A673 (cell line): ENCODE data around the gene SLC7A10.

Source experiments
- CTCF ChIP-seq: fragments of 300-800, 200-600 bp; sonication (generic); conservative IDR thresholded peaks from 2 replicates; pipeline ENCODE4 v1.5.1; 2017; ENCODE audit warnings: low read depth, mild to moderate bottlenecking, antibody characterized with exemption, low read length, moderate library complexity, mixed read lengths
- EZH2 ChIP-seq: fragments of 200-600 bp; sonication (generic); IDR thresholded peaks from 2 replicates; pipeline ENCODE4 v1.6.1; 2017; ENCODE audit warnings: borderline replicate concordance, low read depth, mild to moderate bottlenecking, mixed read lengths, antibody characterized with exemption, low read length; ENCODE audit not compliant: poor library complexity, severe bottlenecking

GRCh38 chr19:33159893-33160292 lies 65.8 kb downstream of the SLC7A10 start:
- no peak for TF ChIP-seq CTCF
- no peak for TF ChIP-seq EZH2
